ENCODE measurements around the gene UBAP1L.

- no peak for TF ChIP-seq CTCF (IDR thresholded peaks at IDR 0.05; ENCODE audit: low read length)
- no peak for TF ChIP-seq EZH2 (optimal IDR thresholded peaks at IDR 0.05; ENCODE audit: low read depth, low read length)
- TF ChIP-seq EZH2phosphoT487 (IDR thresholded peaks at IDR 0.05; ENCODE audit: low read length): no peak
Observed at GRCh38 chr15:65091946-65092770, 22.8 kb downstream of the UBAP1L start.
